Tibial artery (tissue), 4 donors: Measurements from ENCODE around the gene CCBE1.

Experiments used
- DNase-seq, 2 donors: peaks; one replicate each; pipeline ENCODE4 v3.0.0-alpha.2; 2019
- H3K27ac ChIP-seq, 2 donors: fragments of 200-600 bp; sonication (generic) in 1 of 2; 1 replicate in 1 of 2; 2 replicates in 1 of 2; pipeline ENCODE4 v1.5.1; 2018 to 2019; ENCODE audit warnings: mild to moderate bottlenecking in 1 of 2
- H3K27me3 ChIP-seq, 2 donors: fragments of 200-600 bp; sonication (generic) in 1 of 2; one replicate each; pipeline versions ENCODE4 v1.5.1 to v1.6.0; 2016 to 2019
- H3K36me3 ChIP-seq, 3 donors: fragments of 200-600 bp; sonication (generic) in 2 of 3; one replicate each; pipeline ENCODE4 v1.5.1; 2016 to 2019; ENCODE audit warnings: mild to moderate bottlenecking in 2 of 3
- H3K4me1 ChIP-seq, 4 donors: fragments of 200-600 bp; sonication (generic) in 2 of 4; 1 replicate in 3 of 4; 2 replicates in 1 of 4; pipeline ENCODE4 v1.5.1; 2016 to 2019
- H3K4me3 ChIP-seq, 2 donors: fragments of 200-600 bp; sonication (generic) in 1 of 2; 1 replicate in 1 of 2; 2 replicates in 1 of 2; pipeline ENCODE4 v1.5.1; 2018 to 2019; ENCODE audit warnings: mild to moderate bottlenecking in 2 of 2
- H3K9me3 ChIP-seq, 3 donors: fragments of 200-600 bp; sonication (generic) in 1 of 3; one replicate each; pipeline ENCODE4 v1.5.1; 2016 to 2019
- intact Hi-C: fragments of 100-400 bp; cut with DNase I; formaldehyde crosslinking; loops from one replicate; pipeline ENCODE4 v1.15.0; 2023; ENCODE audit warnings: low total_unique reads
- TF ChIP-seq, protein P1 (sequence below), 2 experiments: fragments of 200-600 bp in 1 of 2; fragments of 450-650 bp in 1 of 2; IDR thresholded peaks; one replicate each; pipeline ENCODE4 v1.5.1; 2017 to 2019; ENCODE audit warnings: antibody characterized with exemption in 2 of 2, mild to moderate bottlenecking in 1 of 2, moderate library complexity in 1 of 2

CCBE1 gene

DNA sequence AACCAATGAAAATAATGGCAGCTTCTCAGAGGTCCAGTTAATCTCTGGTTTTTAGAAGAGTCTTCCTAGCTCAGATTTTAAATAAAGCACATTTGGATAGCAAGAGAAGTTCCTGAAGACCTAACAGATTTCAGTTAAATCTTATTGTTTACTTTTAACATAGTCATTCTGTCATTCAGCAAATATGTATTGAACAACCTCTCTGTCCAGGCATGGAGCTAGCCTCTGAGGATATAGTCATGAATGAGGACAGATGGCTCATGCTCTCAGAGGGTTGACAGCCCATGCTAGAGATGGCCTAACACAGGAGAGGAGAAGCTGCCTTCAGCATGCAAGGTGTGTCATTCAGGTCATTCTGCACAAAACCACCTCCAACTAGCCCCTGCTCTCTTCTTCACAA is 6.2 kb downstream of the CCBE1 start:
- intact Hi-C loops = no loop called here
- no peaks in the 10 kb centered on the region for H3K9me3 ChIP-seq
- no peak for DNase-seq

DNA sequence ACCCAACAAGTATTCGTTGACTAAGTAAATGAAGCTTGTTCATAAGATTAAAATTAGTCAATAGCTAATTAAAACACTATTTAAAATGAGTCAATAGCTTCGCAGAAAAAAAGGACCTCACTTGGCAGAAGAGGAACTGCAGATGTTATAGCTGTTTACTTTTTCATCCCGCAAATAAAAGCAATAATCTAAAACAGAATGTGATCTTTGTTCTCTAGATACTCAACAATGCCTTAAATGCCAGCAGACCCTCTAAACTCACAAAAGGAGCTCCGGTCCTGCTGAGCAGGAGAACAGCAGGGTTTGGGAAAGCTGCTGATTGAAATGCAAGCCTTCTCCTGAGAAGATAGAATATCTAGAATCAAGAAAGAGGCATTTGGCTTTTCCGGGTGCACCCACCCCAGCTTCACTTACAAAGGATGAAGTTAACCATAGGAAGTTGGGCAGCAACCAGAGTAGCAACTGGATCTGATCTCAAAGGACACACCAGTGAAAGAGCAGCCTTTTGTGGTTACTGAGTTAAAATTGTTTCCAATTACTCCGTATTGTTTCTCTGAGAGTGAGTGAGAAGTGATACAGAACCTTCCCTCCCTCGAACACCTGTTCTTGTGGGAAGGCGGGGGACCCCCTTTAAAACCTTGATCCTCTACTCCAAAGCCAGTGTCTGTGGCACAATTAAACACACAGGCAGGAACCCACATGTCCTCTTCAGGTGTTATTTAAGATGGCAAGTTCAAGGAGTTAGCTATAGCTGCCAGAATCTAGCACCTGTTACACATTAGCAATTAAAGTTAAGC is 6.8 kb downstream of the CCBE1 start:
- H3K4me3 ChIP-seq = no peak overlapping the region
- intact Hi-C loops = no loop called here
- no peak overlapping the region for H3K27ac ChIP-seq
- H3K4me1 ChIP-seq = no peaks in the 10 kb centered on the region
- H3K36me3 ChIP-seq = no peaks in the 10 kb centered on the region
- no peaks in the 10 kb centered on the region for H3K9me3 ChIP-seq
- peaks cover 0 to 18% of the 10 kb centered on the region in 2 donors for H3K27me3 ChIP-seq
- TF ChIP-seq, protein P1, sequence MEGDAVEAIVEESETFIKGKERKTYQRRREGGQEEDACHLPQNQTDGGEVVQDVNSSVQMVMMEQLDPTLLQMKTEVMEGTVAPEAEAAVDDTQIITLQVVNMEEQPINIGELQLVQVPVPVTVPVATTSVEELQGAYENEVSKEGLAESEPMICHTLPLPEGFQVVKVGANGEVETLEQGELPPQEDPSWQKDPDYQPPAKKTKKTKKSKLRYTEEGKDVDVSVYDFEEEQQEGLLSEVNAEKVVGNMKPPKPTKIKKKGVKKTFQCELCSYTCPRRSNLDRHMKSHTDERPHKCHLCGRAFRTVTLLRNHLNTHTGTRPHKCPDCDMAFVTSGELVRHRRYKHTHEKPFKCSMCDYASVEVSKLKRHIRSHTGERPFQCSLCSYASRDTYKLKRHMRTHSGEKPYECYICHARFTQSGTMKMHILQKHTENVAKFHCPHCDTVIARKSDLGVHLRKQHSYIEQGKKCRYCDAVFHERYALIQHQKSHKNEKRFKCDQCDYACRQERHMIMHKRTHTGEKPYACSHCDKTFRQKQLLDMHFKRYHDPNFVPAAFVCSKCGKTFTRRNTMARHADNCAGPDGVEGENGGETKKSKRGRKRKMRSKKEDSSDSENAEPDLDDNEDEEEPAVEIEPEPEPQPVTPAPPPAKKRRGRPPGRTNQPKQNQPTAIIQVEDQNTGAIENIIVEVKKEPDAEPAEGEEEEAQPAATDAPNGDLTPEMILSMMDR (IDR thresholded peaks at IDR 0.05) = no peak
- DNase-seq = no peak

More for the DNA sequence above, 6.2 kb downstream of the CCBE1 start:
- TF ChIP-seq, protein P1 (IDR thresholded peaks at IDR 0.05) = no peak
- peaks cover 0 to 1% (median under 1%) of the 10 kb centered on the region in 4 donors for H3K4me1 ChIP-seq
- no peaks in the 10 kb centered on the region for H3K36me3 ChIP-seq
- H3K27me3 ChIP-seq = peaks cover 0 to 24% of the 10 kb centered on the region in 2 donors
- no peak overlapping the region for H3K4me3 ChIP-seq
- no peak overlapping the region for H3K27ac ChIP-seq

DNA sequence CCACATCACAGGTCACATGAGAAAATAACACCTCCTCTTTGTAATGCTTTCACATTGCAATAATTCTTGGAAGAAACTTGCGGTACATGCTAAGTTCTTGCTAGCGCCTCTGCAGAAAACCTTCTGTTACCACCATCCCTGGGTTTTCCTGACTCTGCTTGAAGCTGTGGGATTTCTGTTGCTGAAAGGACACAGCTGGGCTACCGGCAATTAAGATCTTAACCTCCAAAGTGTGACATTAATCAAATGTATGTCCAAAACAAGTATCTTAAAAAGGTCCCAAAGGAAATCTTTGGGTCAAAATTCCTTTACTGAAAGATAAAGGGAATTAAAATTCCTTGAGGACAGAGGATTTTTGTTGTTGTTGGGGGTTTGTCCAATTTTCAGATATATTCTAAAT is 7.5 kb downstream of the CCBE1 start:
- H3K27me3 ChIP-seq = peaks cover 0 to 15% of the 10 kb centered on the region in 2 donors
- H3K4me3 ChIP-seq = no peak overlapping the region
- TF ChIP-seq, protein P1 (IDR thresholded peaks at IDR 0.05) = no peak
- no peaks in the 10 kb centered on the region for H3K36me3 ChIP-seq
- H3K9me3 ChIP-seq = no peaks in the 10 kb centered on the region
- no peak overlapping the region for H3K27ac ChIP-seq
- H3K4me1 ChIP-seq = no peaks in the 10 kb centered on the region
- intact Hi-C loops = no loop called here
- DNase-seq = no peak

DNA sequence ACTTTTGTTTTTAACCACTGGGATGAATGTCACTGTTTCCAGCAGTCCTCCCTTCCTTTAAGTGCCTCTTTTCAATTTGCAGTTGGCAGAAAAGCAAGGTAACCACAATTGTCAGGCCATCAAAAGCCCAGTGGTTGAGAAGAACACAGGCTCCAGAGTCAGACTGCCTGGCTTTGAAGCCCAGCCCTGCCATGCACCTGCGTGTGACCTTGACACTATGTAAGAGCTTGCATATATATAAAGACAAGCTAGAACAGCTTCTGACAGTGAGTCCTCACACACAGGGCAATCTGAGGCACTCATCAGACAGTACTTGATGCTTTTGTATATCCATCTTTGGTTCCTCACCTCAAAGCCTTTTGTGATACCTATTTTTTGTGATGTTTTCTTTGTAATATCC is 11.0 kb downstream of the CCBE1 start:
- peaks cover 0 to 8% of the 10 kb centered on the region in 2 donors for H3K27me3 ChIP-seq
- no peak overlapping the region for H3K27ac ChIP-seq
- DNase-seq = no peak
- no peak overlapping the region for H3K4me3 ChIP-seq
- H3K9me3 ChIP-seq = no peaks in the 10 kb centered on the region
- TF ChIP-seq, protein P1 (IDR thresholded peaks at IDR 0.05) = no peak
- intact Hi-C loops = no loop called here
- no peaks in the 10 kb centered on the region for H3K4me1 ChIP-seq
- H3K36me3 ChIP-seq = no peaks in the 10 kb centered on the region

DNA sequence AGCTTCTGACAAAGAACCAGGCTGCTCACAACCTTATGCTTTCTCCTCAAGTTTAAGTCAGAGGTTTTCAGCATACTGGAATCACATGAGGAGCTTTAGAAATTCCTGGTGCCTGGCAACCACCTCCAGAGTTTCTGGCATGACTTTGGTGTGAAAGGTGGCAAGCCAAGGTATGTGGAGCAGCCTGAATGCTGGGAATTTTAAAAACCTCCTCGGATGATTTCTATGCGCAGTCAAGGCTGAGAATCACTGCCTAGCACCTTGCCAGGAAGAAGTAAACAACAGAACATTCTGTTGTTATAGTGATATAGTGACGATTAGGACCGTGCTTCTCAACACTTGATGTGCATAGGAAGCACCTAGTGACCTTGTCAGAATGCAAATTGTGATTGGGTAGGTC is 11.7 kb downstream of the CCBE1 start:
- H3K36me3 ChIP-seq = no peaks in the 10 kb centered on the region
- no peak overlapping the region for H3K27ac ChIP-seq
- no peaks in the 10 kb centered on the region for H3K9me3 ChIP-seq
- intact Hi-C loops = no loop called here
- H3K27me3 ChIP-seq = peaks cover 0 to 8% of the 10 kb centered on the region in 2 donors
- DNase-seq = no peak
- TF ChIP-seq, protein P1 (IDR thresholded peaks at IDR 0.05) = no peak
- H3K4me1 ChIP-seq = no peaks in the 10 kb centered on the region
- no peak overlapping the region for H3K4me3 ChIP-seq
